ENCODE measurements around the gene KCNJ9. TPM values are rescaled to one million over a fixed set of nuclear protein-coding genes. Genes with fewer than 3 reads are reported as not detected.
A peak's percentile ranks its signal among the peaks of the same experiment; 100 is the strongest.

KCNJ9 gene
- total and polyA plus RNA-seq, 5 experiments from 2014 or later = 0.03 to 0.20 (median 0.10) TPM; not detected in 2

GRCh38 chr1:160136121-160136925 lies 55.0 kb downstream of the KCNJ9 start:
- peaks cover 4 to 17% (median 8%) of the 10 kb centered on the region in 5 donors for H3K27me3 Mint-ChIP-seq
- no peak overlapping the region for H3K27ac Mint-ChIP-seq
- no peak for DNase-seq
- POLR2A ChIA-PET = no interaction called here
- no peaks in the 10 kb centered on the region for H3K36me3 Mint-ChIP-seq
- ATAC-seq = no peak
- no peak overlapping the region for H3K4me3 Mint-ChIP-seq
- no peaks in the 10 kb centered on the region for H3K9me3 Mint-ChIP-seq
- H3K4me1 Mint-ChIP-seq = peaks cover 0 to 1% (median 0%) of the 10 kb centered on the region in 4 donors

GRCh38 chr1:160136926-160137200 lies 55.5 kb downstream of the KCNJ9 start:
- Mint-ChIP-seq H3K27me3 (peaks cover 4 to 19% (median 12%) of the 10 kb centered on the region in 5 donors), H3K4me3 (no peak overlapping the region), H3K36me3 (no peaks in the 10 kb centered on the region), H3K4me1 (peaks cover 0 to 1% (median 0%) of the 10 kb centered on the region in 4 donors), H3K9me3 (no peaks in the 10 kb centered on the region), H3K27ac (no peak overlapping the region)
- no peak for ATAC-seq
- no peak for DNase-seq
- POLR2A ChIA-PET = no interaction called here

GRCh38 chr1:160137216-160137862 lies 56.0 kb downstream of the KCNJ9 start:
- H3K27ac Mint-ChIP-seq = no peak overlapping the region
- peaks cover 4 to 19% (median 16%) of the 10 kb centered on the region in 5 donors for H3K27me3 Mint-ChIP-seq
- ATAC-seq (no peak), DNase-seq (no peak)
- H3K4me3 Mint-ChIP-seq = no peak overlapping the region
- no peaks in the 10 kb centered on the region for H3K36me3 Mint-ChIP-seq
- POLR2A ChIA-PET = no interaction called here
- H3K9me3 Mint-ChIP-seq = no peaks in the 10 kb centered on the region
- H3K4me1 Mint-ChIP-seq = peaks cover 0 to 1% (median 0%) of the 10 kb centered on the region in 4 donors

GRCh38 chr1:160139840-160140239 lies 58.5 kb downstream of the KCNJ9 start:
- DNase-seq = no peak
- Mint-ChIP-seq H3K4me1 (peaks cover 0 to 2% (median under 1%) of the 10 kb centered on the region in 4 donors), H3K4me3 (no peak overlapping the region), H3K27ac (peak overlapping the region in 1 of 10 donors; percentile 49), H3K36me3 (no peaks in the 10 kb centered on the region), H3K27me3 (peaks cover 4 to 21% (median 15%) of the 10 kb centered on the region in 5 donors), H3K9me3 (no peaks in the 10 kb centered on the region)
- ATAC-seq = no peak
- POLR2A ChIA-PET = no interaction called here

Other genes with a start within 250 kb of the KCNJ9 start
- not detected for gene VSIG8, start 218.9 kb upstream of the KCNJ9 start, total RNA-seq
- not detected for gene VSIG8, start 218.9 kb upstream of the KCNJ9 start, polyA plus RNA-seq
- gene CFAP45, start 181.4 kb upstream of the KCNJ9 start, total RNA-seq = 1 to 10 TPM; 1.3 to 1.5 TPM
- under 1 TPM in 1 of 3 donors, not detected in 2; 0.33 TPM for gene CFAP45, start 181.4 kb upstream of the KCNJ9 start, polyA plus RNA-seq
- gene TAGLN2, start 156.0 kb upstream of the KCNJ9 start, total RNA-seq = 100 to 1,000 TPM; 125 to 136 TPM
- 100 to 1,000 TPM; 477 to 825 (median 609) TPM for gene TAGLN2, start 156.0 kb upstream of the KCNJ9 start, polyA plus RNA-seq
- under 1 TPM; 0.16 to 0.21 TPM for gene IGSF9, start 135.9 kb upstream of the KCNJ9 start, total RNA-seq
- not detected for gene IGSF9, start 135.9 kb upstream of the KCNJ9 start, polyA plus RNA-seq
- not detected for gene SLAMF9, start 127.3 kb upstream of the KCNJ9 start, total RNA-seq
- gene SLAMF9, start 127.3 kb upstream of the KCNJ9 start, polyA plus RNA-seq = not detected
- 1 to 10 TPM; 9.6 to 9.7 TPM for gene PIGM, start 49.5 kb upstream of the KCNJ9 start, total RNA-seq
- 1 to 10 TPM; 3.3 to 4.0 (median 3.8) TPM for gene PIGM, start 49.5 kb upstream of the KCNJ9 start, polyA plus RNA-seq
- gene KCNJ10, start 11.4 kb upstream of the KCNJ9 start, total RNA-seq = not detected
- gene KCNJ10, start 11.4 kb upstream of the KCNJ9 start, polyA plus RNA-seq = under 1 TPM in 1 of 3 donors, not detected in 2; 0.29 TPM
- 10 to 100 TPM; 67.9 to 71.5 TPM for gene IGSF8, start 17.1 kb downstream of the KCNJ9 start, total RNA-seq
- 10 to 100 TPM; 40.2 to 74.5 (median 56.9) TPM for gene IGSF8, start 17.1 kb downstream of the KCNJ9 start, polyA plus RNA-seq
- not detected for gene ATP1A2, start 34.2 kb downstream of the KCNJ9 start, total RNA-seq
- not detected for gene ATP1A2, start 34.2 kb downstream of the KCNJ9 start, polyA plus RNA-seq
- not detected for gene ATP1A4, start 70.1 kb downstream of the KCNJ9 start, total RNA-seq
- gene ATP1A4, start 70.1 kb downstream of the KCNJ9 start, polyA plus RNA-seq = not detected
- not detected for gene CASQ1, start 109.0 kb downstream of the KCNJ9 start, total RNA-seq
- gene CASQ1, start 109.0 kb downstream of the KCNJ9 start, polyA plus RNA-seq = not detected
- gene PEA15, start 123.8 kb downstream of the KCNJ9 start, total RNA-seq = 10 to 100 TPM; 13.1 to 13.2 TPM
- gene PEA15, start 123.8 kb downstream of the KCNJ9 start, polyA plus RNA-seq = 1 to 10 TPM; 3.9 to 4.6 (median 4.3) TPM
- 100 to 1,000 TPM; 256 TPM for gene DCAF8, start 181.0 kb downstream of the KCNJ9 start, total RNA-seq
- 10 to 100 TPM; 46.9 to 51.6 (median 49.5) TPM for gene DCAF8, start 181.0 kb downstream of the KCNJ9 start, polyA plus RNA-seq
- 10 to 100 TPM; 67.6 to 72.1 TPM for gene PEX19, start 203.6 kb downstream of the KCNJ9 start, total RNA-seq
- gene PEX19, start 203.6 kb downstream of the KCNJ9 start, polyA plus RNA-seq = 10 to 100 TPM; 49.7 to 56.2 (median 53.1) TPM

Data from naive thymus-derived CD8-positive, alpha-beta T cell (primary cell).